DMS114 treated with DMSO at 0.1 percent for 48 hours (cell line): Measurements from ENCODE around the gene AFF2.

Experiments used
- DNase-seq: peaks from one replicate; lab custom pipeline; 2025; ENCODE audit not compliant: unreplicated experiment; lab: John Stamatoyannopoulos, UW

AFF2 gene

GRCh38 chrX:148995661-148996060 is 495.2 kb downstream of the AFF2 start:
- no peak for DNase-seq

GRCh38 chrX:149002320-149002719 is 501.9 kb downstream of the AFF2 start:
- DNase-seq, result no peak

DNA sequence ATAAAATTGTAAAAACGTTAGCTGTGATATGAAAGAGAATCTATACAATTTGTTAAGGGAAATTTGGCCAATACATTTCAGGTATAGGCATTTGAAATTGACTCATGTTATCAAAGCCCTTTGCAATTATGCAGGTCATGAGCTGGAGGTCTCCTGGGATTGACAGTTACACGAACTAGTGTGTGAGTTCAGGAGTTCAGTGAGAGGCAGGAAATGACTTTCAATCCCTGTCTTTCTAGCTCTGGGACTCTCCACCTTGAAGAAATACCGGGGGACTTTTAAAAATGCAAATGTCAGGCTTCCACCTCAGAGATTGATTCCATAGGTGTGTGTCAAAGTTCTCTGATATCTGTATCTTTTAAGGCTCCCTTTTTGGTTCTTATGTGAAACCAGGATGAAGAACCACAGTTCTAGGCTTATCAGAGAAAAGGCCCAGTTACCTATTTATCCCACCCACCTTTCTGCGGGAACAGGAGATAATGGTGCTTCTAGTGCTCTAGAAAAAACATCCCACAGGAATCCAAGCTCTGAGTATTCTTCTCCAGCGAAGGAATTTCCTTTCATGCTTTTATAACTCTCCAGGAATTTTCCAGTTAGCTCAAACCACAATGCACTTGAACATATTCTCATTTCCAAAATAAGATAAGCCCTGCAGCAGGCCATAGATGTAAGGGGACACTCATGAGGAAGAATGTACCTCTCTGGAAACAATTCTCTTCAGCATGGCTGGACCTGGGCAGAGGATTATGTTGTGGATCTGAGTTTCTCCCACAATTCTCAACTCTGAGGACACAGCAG is 503.6 kb downstream of the AFF2 start:
- no peak for DNase-seq

GRCh38 chrX:149004936-149005335 is 504.5 kb downstream of the AFF2 start:
- no peak for DNase-seq

- no peak for DNase-seq
These were observed 505.8 kb downstream of the AFF2 start for GRCh38 chrX:149006235-149006634.

DNA sequence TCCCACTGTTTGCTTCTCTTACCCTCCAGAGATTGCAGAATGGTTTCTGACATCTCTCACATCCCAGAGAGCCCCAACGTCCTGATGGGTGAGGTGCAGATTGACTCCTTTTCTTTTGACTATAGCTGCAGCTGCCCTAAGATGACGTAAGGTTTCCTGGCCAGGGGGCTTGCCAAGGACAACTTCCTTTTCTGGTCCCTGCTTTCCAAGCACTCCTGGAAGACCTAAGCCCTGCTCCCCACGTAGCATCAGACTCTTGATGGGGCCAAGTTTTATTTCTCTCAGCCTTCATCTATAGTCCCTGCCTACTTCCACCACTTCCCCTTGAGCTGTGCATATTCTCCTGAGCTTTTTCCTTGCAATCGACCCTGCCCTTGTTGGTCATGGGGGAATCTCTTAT is 507.0 kb downstream of the AFF2 start:
- no peak for DNase-seq

- DNase-seq, result no peak
These were observed 509.8 kb downstream of the AFF2 start for GRCh38 chrX:149010013-149010852.

- DNase-seq, result no peak
These were observed 510.4 kb downstream of the AFF2 start for GRCh38 chrX:149010853-149011224.

DNA sequence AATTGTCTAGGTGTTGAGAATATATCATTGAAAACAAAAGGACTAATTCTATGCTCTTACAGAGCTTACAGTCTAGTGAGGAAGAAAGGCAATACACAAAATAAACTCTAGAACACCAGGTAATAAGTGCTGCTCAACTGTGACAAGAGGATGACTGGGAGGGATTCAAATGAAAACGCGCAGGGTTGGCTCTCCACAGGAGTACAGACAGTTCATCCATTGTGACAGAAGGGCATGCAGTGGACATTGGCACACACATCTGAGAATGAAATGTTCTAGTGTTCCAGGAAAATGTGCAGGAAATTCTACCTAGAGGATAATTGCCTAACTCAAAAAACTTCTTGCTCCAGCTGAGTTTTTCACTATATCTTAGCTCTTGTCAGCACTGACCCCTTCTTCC is 512.7 kb downstream of the AFF2 start:
- DNase-seq, result no peak

DNA sequence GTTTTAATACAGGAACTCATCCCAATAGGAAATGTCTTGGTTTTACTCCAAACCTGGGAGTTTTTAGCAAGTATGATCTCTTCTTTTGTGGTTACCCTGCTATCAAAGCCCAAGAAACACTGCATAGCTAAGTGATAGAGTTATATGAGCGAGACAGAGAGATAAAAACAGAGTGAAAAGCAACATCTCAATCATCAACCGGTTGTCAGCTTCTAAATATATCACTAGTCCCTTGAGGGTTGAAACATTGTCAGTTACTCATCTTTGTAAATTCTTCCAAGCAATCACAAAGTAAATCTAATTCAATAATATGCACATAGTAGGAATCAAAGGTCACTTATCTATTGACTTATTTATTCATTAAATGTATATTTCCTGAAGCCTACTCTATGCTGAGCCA is 520.7 kb downstream of the AFF2 start:
- DNase-seq, result no peak

DNA sequence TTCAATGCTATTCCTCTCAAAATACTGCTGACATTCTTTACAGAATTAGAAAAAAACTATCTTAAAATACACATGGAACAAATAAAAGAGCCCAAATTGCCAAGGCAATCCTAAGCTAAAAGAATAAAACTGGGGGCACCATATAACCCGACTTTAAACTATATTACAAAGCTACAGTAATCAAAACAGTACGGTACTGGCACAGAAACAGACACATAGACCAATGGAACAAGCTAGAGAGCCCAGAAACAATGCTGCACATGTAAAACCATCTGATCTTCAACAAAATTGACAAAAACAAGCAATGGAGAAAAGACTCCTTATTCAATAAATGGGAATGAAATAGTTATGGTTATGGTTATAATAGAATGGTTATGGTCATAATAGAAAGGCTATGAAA is 522.1 kb downstream of the AFF2 start:
- no peak for DNase-seq

GRCh38 chrX:149032449-149032848 is 532.0 kb downstream of the AFF2 start:
- no peak for DNase-seq

DNA sequence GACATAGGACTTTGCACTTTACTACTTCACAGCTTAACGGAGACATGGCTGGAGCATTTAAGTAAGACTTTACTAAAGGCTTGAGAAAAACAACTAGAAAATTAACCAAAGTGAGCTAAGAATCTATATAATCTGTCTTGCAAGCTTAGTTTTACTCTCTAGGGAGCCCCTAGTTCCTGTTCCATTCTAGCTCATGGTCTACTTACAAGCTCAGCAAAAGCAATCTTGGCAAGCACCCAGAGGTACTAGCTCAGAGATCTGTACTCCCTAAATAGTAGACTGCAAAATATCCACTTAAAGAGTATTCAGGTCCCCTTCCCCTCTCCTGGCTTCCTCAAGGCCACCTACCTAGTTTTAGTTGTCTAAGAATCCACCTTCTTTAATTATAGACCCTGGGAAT is 535.7 kb downstream of the AFF2 start:
- no peak for DNase-seq

- DNase-seq, result no peak
These were observed 537.0 kb downstream of the AFF2 start for GRCh38 chrX:149037281-149037870.

DNA sequence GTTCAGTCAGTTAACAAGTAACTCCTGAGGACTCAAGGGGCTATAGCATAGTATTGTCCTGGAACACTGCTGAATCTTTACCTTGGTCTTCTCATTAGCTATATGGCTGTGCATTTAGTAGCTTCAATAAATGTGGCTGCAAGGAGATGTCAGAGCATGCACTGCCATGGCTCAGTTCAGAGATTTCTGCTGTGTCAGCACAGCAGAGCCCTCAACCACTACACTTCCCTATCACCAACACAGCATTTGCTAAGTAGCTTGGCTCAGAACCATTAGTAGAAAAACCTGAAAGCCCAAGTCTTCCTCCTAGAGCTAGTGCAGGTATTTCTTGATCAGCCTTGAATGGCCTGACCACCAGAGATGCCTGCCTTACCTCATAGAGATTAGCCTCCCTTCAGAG is 538.6 kb downstream of the AFF2 start:
- DNase-seq, result no peak

DNA sequence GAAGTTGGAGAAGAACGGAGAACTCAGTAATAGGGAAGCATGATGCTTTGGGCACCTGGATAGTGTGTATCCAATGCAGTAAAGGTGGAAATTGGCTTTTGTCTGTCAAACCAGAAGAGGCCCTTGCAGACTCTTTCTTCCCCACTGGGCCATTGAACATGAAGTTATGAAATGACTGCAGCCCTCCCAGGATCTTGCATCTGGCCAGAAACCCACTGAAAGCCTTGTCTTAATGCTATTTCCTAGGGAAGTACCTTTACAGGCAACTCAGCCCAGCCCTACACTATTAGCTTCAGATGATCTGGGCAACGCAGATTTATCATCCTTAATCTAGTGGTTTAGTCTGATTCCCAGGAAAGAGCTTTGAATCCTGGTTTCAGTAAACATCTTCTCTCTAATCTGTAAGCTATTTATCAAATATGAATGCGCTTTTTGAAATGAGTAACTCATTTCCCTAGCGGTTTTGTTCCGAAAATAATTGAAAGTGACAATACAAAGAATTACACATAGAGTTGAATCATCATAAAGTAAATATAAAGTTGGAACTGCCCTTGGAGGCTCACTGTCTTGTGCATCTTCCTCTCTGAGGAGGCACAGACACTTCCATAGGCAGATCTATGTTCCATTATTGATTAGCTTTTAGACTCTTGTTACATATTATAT is 540.6 kb downstream of the AFF2 start:
- DNase-seq, result no peak

DNA sequence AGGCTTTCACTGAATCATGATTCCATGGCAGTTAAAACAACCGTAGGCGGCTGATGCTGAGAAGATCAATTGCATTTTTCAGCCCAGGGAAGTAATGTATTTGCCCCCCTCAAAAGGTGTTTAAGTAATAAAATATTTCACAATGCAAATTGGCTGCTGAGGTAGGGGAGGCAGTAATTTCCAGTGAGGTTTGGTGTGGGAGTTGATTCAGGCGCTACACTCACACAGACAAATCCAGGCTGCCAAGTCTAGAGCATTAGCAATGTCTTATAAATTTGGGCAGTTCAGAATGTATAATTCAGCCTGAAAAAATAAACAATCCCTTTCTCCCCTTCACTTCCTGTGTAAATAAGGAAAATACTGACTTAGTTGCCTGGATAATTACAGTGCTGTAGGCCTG is 543.0 kb downstream of the AFF2 start:
- no peak for DNase-seq

GRCh38 chrX:149044471-149044870 is 544.1 kb downstream of the AFF2 start:
- DNase-seq, result no peak

- DNase-seq, result no peak
These were observed 545.3 kb downstream of the AFF2 start for GRCh38 chrX:149045645-149046210.
